Sigmoid colon (tissue), 7 donors: ENCODE results near the gene TPST1. TPM values are rescaled to one million over a fixed set of nuclear protein-coding genes. Genes with fewer than 3 reads are reported as not detected.

Source experiments
- DNase-seq: peaks from one replicate; pipeline ENCODE4 v3.0.0-alpha.2; 2019
- H3K27ac ChIP-seq, 4 donors: fragments of 200-600 bp; sonication (generic); one replicate each; pipeline ENCODE4 v1.5.1; 2016 to 2019; ENCODE audit warnings: mild to moderate bottlenecking in 1 of 4
- H3K27me3 ChIP-seq, 3 donors: fragments of 200-600 bp; sonication (generic); one replicate each; pipeline ENCODE4 v1.5.1; 2019; ENCODE audit warnings: mild to moderate bottlenecking in 1 of 3
- H3K36me3 ChIP-seq, 4 donors: fragments of 200-600 bp; sonication (generic); one replicate each; pipeline ENCODE4 v1.5.1; 2016 to 2019
- H3K4me1 ChIP-seq, 4 donors: fragments of 200-600 bp; sonication (generic); one replicate each; pipeline ENCODE4 v1.5.1; 2017 to 2019
- H3K4me3 ChIP-seq, 4 donors: fragments of 200-600 bp; sonication (generic); one replicate each; pipeline ENCODE4 v1.5.1; 2017 to 2019; ENCODE audit warnings: mild to moderate bottlenecking in 2 of 4, moderate library complexity in 1 of 4
- H3K9me3 ChIP-seq, 4 donors: fragments of 200-600 bp in 3 of 4; sonication (generic) in 3 of 4; one replicate each; pipeline versions ENCODE4 v1.5.1 to v1.6.1; 2013 to 2019
- CTCF ChIP-seq, 4 experiments: fragments of 450-650 bp in 3 of 4; fragments of 200-600 bp in 1 of 4; IDR thresholded peaks; one replicate each; pipeline ENCODE4 v1.5.1; 2016 to 2019; ENCODE audit warnings: antibody characterized with exemption in 4 of 4, mild to moderate bottlenecking in 3 of 4, moderate library complexity in 2 of 4
- EP300 ChIP-seq, 4 donors: sonication (generic); formaldehyde crosslinking; IDR thresholded peaks; one replicate each; pipeline ENCODE4 v1.6.1; 2017; ENCODE audit warnings: antibody characterized with exemption in 4 of 4
- POLR2A ChIP-seq, 2 donors: fragments of 450-650 bp; IDR thresholded peaks; one replicate each; pipeline ENCODE4 v1.6.1; 2016; ENCODE audit warnings: antibody characterized with exemption in 2 of 2, mild to moderate bottlenecking in 2 of 2, moderate library complexity in 2 of 2
- POLR2AphosphoS5 ChIP-seq, 4 donors: sonication (generic); formaldehyde crosslinking; IDR thresholded peaks; one replicate each; pipeline ENCODE4 v1.6.1; 2017; ENCODE audit warnings: antibody characterized with exemption in 4 of 4
- WGBS, 2 donors: extraction: QIAGEN DNeasy Blood & Tissue Kit; methylation state at CpG; one replicate each; pipeline ENCODE4 v1.1.7; 2013; 5-methylcytosine and 5-hydroxymethylcytosine counted together
- intact Hi-C: fragments of 100-400 bp; cut with DNase I; formaldehyde crosslinking; loops from one replicate; pipeline ENCODE4 v1.15.1; 2023
- polyA plus RNA-seq, 3 donors: library from polyadenylated mRNA; stranded (reverse); fragments of 200-250 nt; gene quantifications; one replicate each; pipeline ENCODE4 v1.2.3, GENCODE V29; 2013
- total RNA-seq, 4 donors: library from RNA; depleted of rRNA; stranded (reverse); fragments of >200 nt; gene quantifications; one replicate each; pipeline ENCODE4 v1.1.0, GENCODE V29; 2016
- donor health status: healthy with polysubstance abuse.
- donor health status: Bipolar disorder and iron deficiency.
- donor health status: healthy.

TPST1 gene
- total and polyA plus RNA-seq, 7 donors = 0.92 to 31.3 (median 21.0) TPM

- no peak for TF ChIP-seq POLR2A (IDR thresholded peaks at IDR 0.05)
- no peak for TF ChIP-seq CTCF (IDR thresholded peaks at IDR 0.05)
- TF ChIP-seq EP300 (IDR thresholded peaks at IDR 0.05) = no peak
- no peak for TF ChIP-seq POLR2AphosphoS5 (IDR thresholded peaks at IDR 0.05)
- Histone ChIP-seq H3K4me3 (no peak overlapping the region), H3K9me3 (no peaks in the 10 kb centered on the region), H3K36me3 (no peaks in the 10 kb centered on the region), H3K27ac (peak overlapping the region in 1 of 4 donors; percentile 48), H3K4me1 (no peaks in the 10 kb centered on the region), H3K27me3 (no peaks in the 10 kb centered on the region)
- WGBS, 2 donors = 26 to 61% methylated on average over 4 of the region's 4 CpGs
- intact Hi-C loops = no loop called here
- DNase-seq = no peak
Measured at GRCh38 chr7:66348531-66348930, 143.4 kb downstream of the TPST1 start.

GRCh38 chr7:66348959-66349358 lies 143.8 kb downstream of the TPST1 start:
- WGBS, 2 donors = 71 to 82% methylated on average over 6 of the region's 6 CpGs
- TF ChIP-seq POLR2AphosphoS5 (IDR thresholded peaks at IDR 0.05) (no peak), POLR2A (IDR thresholded peaks at IDR 0.05) (no peak), EP300 (IDR thresholded peaks at IDR 0.05) (no peak), CTCF (IDR thresholded peaks at IDR 0.05) (no peak)
- Histone ChIP-seq H3K4me1 (no peaks in the 10 kb centered on the region), H3K36me3 (no peaks in the 10 kb centered on the region), H3K27me3 (no peaks in the 10 kb centered on the region), H3K9me3 (no peaks in the 10 kb centered on the region), H3K27ac (peak overlapping the region in 1 of 4 donors; percentile 48), H3K4me3 (no peak overlapping the region)
- intact Hi-C loops = no loop called here
- no peak for DNase-seq

- Histone ChIP-seq H3K27ac (no peak overlapping the region), H3K4me3 (no peak overlapping the region), H3K36me3 (no peaks in the 10 kb centered on the region), H3K9me3 (no peaks in the 10 kb centered on the region), H3K4me1 (no peaks in the 10 kb centered on the region), H3K27me3 (no peaks in the 10 kb centered on the region)
- TF ChIP-seq CTCF (IDR thresholded peaks at IDR 0.05) = no peak
- TF ChIP-seq POLR2A (IDR thresholded peaks at IDR 0.05) = no peak
- intact Hi-C loops = no loop called here
- 10 to 48% methylated on average over 4 of the region's 4 CpGs for WGBS, 2 donors
- DNase-seq = no peak
Measured at GRCh38 chr7:66352071-66352470, 146.9 kb downstream of the TPST1 start.

GRCh38 chr7:66353547-66353946 lies 148.4 kb downstream of the TPST1 start:
- TF ChIP-seq POLR2A (IDR thresholded peaks at IDR 0.05) = no peak
- intact Hi-C loops = no loop called here
- Histone ChIP-seq H3K9me3 (no peaks in the 10 kb centered on the region), H3K27me3 (no peaks in the 10 kb centered on the region), H3K36me3 (no peaks in the 10 kb centered on the region), H3K4me3 (no peak overlapping the region), H3K4me1 (no peaks in the 10 kb centered on the region), H3K27ac (no peak overlapping the region)
- WGBS, 2 donors = 96 to 97% methylated on average over 5 of the region's 5 CpGs
- no peak for DNase-seq

- no peaks in the 10 kb centered on the region for H3K9me3 ChIP-seq
- H3K4me3 ChIP-seq = no peak overlapping the region
- H3K4me1 ChIP-seq = no peaks in the 10 kb centered on the region
- 51 to 79% methylated on average over 4 of the region's 4 CpGs for WGBS, 2 donors
- TF ChIP-seq EP300 (IDR thresholded peaks at IDR 0.05) (no peak), CTCF (IDR thresholded peaks at IDR 0.05) (no peak), POLR2A (IDR thresholded peaks at IDR 0.05) (no peak), POLR2AphosphoS5 (IDR thresholded peaks at IDR 0.05) (no peak)
- H3K27ac ChIP-seq = no peak overlapping the region
- intact Hi-C loops = no loop called here
- no peaks in the 10 kb centered on the region for H3K27me3 ChIP-seq
- H3K36me3 ChIP-seq = no peaks in the 10 kb centered on the region
- DNase-seq = no peak
Measured at GRCh38 chr7:66355756-66356155, 150.6 kb downstream of the TPST1 start.
